GM12801 (cell line): ENCODE results near the gene C4orf17.

Experiments used
- CTCF ChIP-seq: IDR thresholded peaks from one replicate; pipeline ENCODE4 v1.5.1; 2011; ENCODE audit warnings: control low read depth; ENCODE audit not compliant: insufficient read length; ENCODE audit errors: extremely low read depth

The C4orf17 gene

DNA sequence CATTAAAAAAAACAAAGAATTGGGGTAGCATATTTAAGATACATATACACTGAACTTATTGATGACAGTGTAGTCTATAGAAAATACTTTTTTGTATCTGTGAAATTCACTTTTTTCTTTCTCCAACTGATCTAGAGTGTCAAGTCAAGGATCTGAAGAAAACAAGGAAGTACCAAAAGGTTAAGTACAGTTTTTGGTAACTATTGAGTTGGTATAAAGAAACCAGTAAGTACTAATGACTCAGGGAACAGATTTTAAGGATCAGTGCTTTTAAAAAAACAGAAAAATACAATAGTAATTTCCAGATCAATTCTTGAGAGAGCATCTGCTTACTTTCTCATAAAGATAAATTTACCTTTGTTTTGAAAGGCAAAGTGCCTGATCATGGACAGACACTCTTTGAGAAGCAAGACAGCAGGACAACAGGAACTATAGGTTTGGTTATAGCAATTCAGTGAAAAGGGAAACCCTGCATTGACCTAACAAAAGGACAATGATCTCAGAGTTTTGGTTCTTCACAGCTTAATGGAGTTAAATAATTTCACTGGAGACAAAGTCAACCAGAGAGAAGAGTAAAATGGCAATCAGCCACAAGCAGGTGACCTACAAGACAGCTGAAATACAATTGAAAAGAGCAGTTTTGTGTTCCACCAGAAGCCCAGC is 29.6 kb downstream of the C4orf17 start:
- no peak for TF ChIP-seq CTCF

- TF ChIP-seq CTCF, result no peak
These were observed 42.1 kb downstream of the C4orf17 start for GRCh38 chr4:99552872-99553271.

- TF ChIP-seq CTCF, result no peak
These were observed 52.7 kb downstream of the C4orf17 start, which contains the start of gene TRMT10A for GRCh38 chr4:99563310-99564186. TRMT10A (minus strand) TSS chr4:99564039; CDS start chr4:99559338, 4,701 bp downstream.

GRCh38 chr4:99564921-99565320 is 54.1 kb downstream of the C4orf17 start:
- TF ChIP-seq CTCF, result no peak

DNA sequence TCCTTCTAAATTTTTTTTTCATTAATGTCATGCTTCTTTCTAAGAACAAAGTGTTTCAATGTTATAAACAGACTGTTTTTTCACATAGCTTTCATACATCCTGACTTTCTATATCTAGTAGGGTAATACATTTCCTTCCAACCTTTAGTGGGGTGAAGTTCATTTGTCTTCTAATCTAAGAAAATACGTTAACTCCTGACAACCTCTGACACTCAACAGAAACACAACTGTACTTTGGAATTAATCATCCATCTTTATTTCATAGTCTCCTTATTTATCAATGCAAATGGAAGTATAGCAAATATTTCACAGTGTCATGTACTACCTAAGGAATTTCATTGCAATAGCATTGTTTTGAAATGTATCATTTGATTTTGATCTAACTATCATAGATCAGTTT is 61.1 kb downstream of the C4orf17 start:
- no peak for TF ChIP-seq CTCF

GRCh38 chr4:99572527-99573240 is 61.9 kb downstream of the C4orf17 start:
- no peak for TF ChIP-seq CTCF

DNA sequence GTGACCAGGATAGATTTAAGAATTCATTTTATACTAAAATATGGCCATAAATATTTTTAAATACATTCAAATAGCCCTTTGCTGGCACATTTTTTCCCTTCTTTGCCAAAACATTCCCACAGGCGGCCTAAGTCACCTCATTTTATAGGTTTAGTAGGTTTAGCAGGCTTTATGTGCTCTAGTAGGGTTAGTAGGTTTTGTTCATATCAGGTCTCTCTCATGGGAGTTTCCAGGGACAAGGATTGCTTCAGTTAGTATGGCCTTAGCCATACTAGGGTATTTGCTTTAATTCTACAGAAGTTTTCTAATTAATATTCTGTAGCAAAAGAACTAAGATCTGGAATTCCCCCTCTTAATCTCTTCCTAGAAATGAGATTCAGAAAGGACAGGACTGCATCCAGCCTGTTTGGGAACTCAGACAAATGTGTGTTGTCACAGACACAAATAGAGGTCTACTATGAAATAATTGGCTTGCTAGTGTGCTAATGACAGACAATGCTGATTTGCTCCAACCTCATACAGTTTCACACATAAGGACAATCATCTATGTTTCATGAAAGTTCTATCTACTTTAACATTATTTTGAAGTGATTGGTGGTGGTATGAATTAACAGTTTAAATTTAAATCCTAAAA is 63.0 kb downstream of the C4orf17 start:
- TF ChIP-seq CTCF, result no peak
